HepG2 (cell line): Measurements from ENCODE around the gene CD2AP. TPM values are rescaled to one million over a fixed set of nuclear protein-coding genes. Genes with fewer than 3 reads are reported as not detected.

ENCODE experiments used
- ATAC-seq: fragments of 200-7000 bp; cut with Tn5 transposase; 3 replicates; pipeline ENCODE4 v1.9.1; 2020; ENCODE audit warnings: mild to moderate bottlenecking, moderate library complexity
- BruUV-seq: library from RNA; stranded (reverse); fragments of 400-500 nt; replicated peaks from 2 replicates; lab custom pipeline; 2021; lab: Mats Ljungman, UMichigan
- CTCF ChIA-PET: fragments of 300-600 bp; formaldehyde crosslinking; extraction: SDS; loops from one replicate; lab custom pipeline; 2021; ENCODE audit warnings: low total read pairs, inconsistent platforms, low intra/inter-chr PET ratio; lab: Yijun Ruan, JAX
- POLR2A ChIA-PET: fragments of 350-600 bp; sonication (Branson Sonifier 250); formaldehyde crosslinking; loops from one replicate; lab custom pipeline; 2020; ENCODE audit warnings: antibody characterized with exemption, inconsistent platforms; lab: Yijun Ruan, JAX
- DNase-seq: peaks from one replicate; pipeline ENCODE4 v3.0.0-alpha.2; 2015; ENCODE audit warnings: low spot score
- FAIRE-seq: peaks from 3 replicates; lab custom pipeline; 2011; peaks lifted over from hg19 to GRCh38; lab: Jason Lieb, UNC
- H2AFZ ChIP-seq: one replicate; pipeline ENCODE4 v1.6.1; 2011; ENCODE audit warnings: low read length, inconsistent platforms
- H3K27ac ChIP-seq: fragments of 300-600 bp; 3 replicates; pipeline ENCODE4 v1.8.0; 2011; ENCODE audit warnings: mixed run types, mild to moderate bottlenecking, mixed read lengths, low read length, inconsistent platforms; ENCODE audit not compliant: insufficient read depth; ENCODE audit errors: extremely low read length
- H3K27me3 ChIP-seq, 2 experiments: fragments of 200-600 bp in 1 of 2; 2 replicates in 1 of 2; 3 replicates in 1 of 2; pipeline versions ENCODE4 v1.6.0 to v1.8.0; 2011; ENCODE audit warnings: low read length in 2 of 2, mild to moderate bottlenecking in 2 of 2, moderate library complexity in 2 of 2, inconsistent platforms in 1 of 2; ENCODE audit not compliant: insufficient read depth in 2 of 2, control insufficient read depth in 1 of 2
- H3K36me3 ChIP-seq, 2 experiments: fragments of 200-600 bp in 1 of 2; replicated peaks in 1 of 2; 2 replicates in 1 of 2; 3 replicates in 1 of 2; pipeline versions ENCODE4 v1.5.1 to v1.8.0; 2011; ENCODE audit warnings: low read length in 2 of 2, inconsistent platforms in 1 of 2; ENCODE audit not compliant: insufficient read depth in 2 of 2, control insufficient read depth in 1 of 2
- H3K4me1 ChIP-seq: 2 replicates; pipeline ENCODE4 v1.5.1; 2012; ENCODE audit warnings: low read length, inconsistent platforms; ENCODE audit not compliant: insufficient read depth
- H3K4me2 ChIP-seq: 2 replicates; pipeline ENCODE4 v1.6.0; 2011; ENCODE audit warnings: low read depth, low read length, inconsistent platforms
- H3K4me3 ChIP-seq, 3 experiments: fragments of 200-600 bp in 1 of 3; sonication (generic), shearing (Covaris generic) in 1 of 3; replicated peaks in 1 of 3; 2 replicates each; pipeline ENCODE4 v1.5.1; 2011 to 2016; ENCODE audit warnings: low read length in 3 of 3, inconsistent platforms in 2 of 3, low read depth in 2 of 3, mild to moderate bottlenecking in 2 of 3, control low read depth in 1 of 3, mixed read lengths in 1 of 3; ENCODE audit not compliant: insufficient read depth in 1 of 3
- H3K79me2 ChIP-seq: one replicate; pipeline ENCODE4 v1.6.1; 2011; ENCODE audit warnings: low read length, inconsistent platforms; ENCODE audit not compliant: insufficient read depth
- H3K9ac ChIP-seq: 2 replicates; pipeline ENCODE4 v1.6.0; 2011; ENCODE audit warnings: mild to moderate bottlenecking, low read depth, low read length, inconsistent platforms; ENCODE audit not compliant: insufficient read depth
- H3K9me3 ChIP-seq: 2 replicates; pipeline ENCODE4 v1.5.1; 2012; ENCODE audit warnings: mild to moderate bottlenecking, low read length
- H4K20me1 ChIP-seq: 2 replicates; pipeline ENCODE4 v1.6.0; 2011; ENCODE audit warnings: inconsistent platforms, mild to moderate bottlenecking, low read length, moderate library complexity; ENCODE audit not compliant: insufficient read depth
- DBP ChIP-seq: sonication (generic); formaldehyde crosslinking; IDR thresholded peaks from 2 replicates; pipeline ENCODE4 v1.4.0; 2020; ENCODE audit warnings: missing genetic modification reagents; ENCODE audit errors: not compliant biosample characterization
- DRAP1 ChIP-seq: IDR thresholded peaks from 2 replicates; pipeline ENCODE4 v1.6.1; 2016; ENCODE audit warnings: missing genetic modification reagents, missing compliant biosample characterization
- IKZF1 ChIP-seq: fragments of 450-650 bp; IDR thresholded peaks from 2 replicates; pipeline ENCODE4 v1.7.1; 2016
- MATR3 ChIP-seq: sonication (generic); formaldehyde crosslinking; IDR thresholded peaks from 2 replicates; pipeline ENCODE4 v1.4.0; 2020; ENCODE audit warnings: missing genetic modification reagents
- SATB2 ChIP-seq: sonication (generic); formaldehyde crosslinking; IDR thresholded peaks from 2 replicates; pipeline ENCODE4 v1.5.0; 2020; ENCODE audit warnings: missing genetic modification reagents
- SIN3B ChIP-seq: fragments of 150-350 bp; IDR thresholded peaks from 2 replicates; pipeline ENCODE4 v1.6.1; 2014; ENCODE audit warnings: low read length
- SRF ChIP-seq: IDR thresholded peaks from 2 replicates; pipeline ENCODE4 v1.6.1; 2011; ENCODE audit warnings: mild to moderate bottlenecking, low read depth, low read length, moderate library complexity
- TAF15 ChIP-seq: fragments of 200-400 bp; formaldehyde crosslinking; IDR thresholded peaks from one replicate; pipeline ENCODE4 v1.6.1; 2018; ENCODE audit warnings: mild to moderate bottlenecking, low read depth, low read length; ENCODE audit not compliant: poor library complexity, severe bottlenecking
- YY1 ChIP-seq: IDR thresholded peaks from 2 replicates; pipeline ENCODE4 v1.6.1; 2011; ENCODE audit warnings: low read length, low read depth, moderate library complexity, mild to moderate bottlenecking; ENCODE audit not compliant: insufficient read depth, insufficient replicate concordance
- ZBTB37 ChIP-seq: sonication (generic); formaldehyde crosslinking; IDR thresholded peaks from 2 replicates; pipeline ENCODE4 v1.4.0; 2020; ENCODE audit warnings: mild to moderate bottlenecking, missing genetic modification reagents
- ZBTB42 ChIP-seq: sonication (generic); formaldehyde crosslinking; IDR thresholded peaks from 2 replicates; pipeline ENCODE4 v1.5.0; 2020; ENCODE audit warnings: mild to moderate bottlenecking, missing genetic modification reagents
- ZNF121 ChIP-seq: sonication (generic); formaldehyde crosslinking; IDR thresholded peaks from 2 replicates; pipeline ENCODE4 v1.5.0; 2020; ENCODE audit warnings: mild to moderate bottlenecking, missing genetic modification reagents
- ZNF598 ChIP-seq: sonication (generic); formaldehyde crosslinking; IDR thresholded peaks from 2 replicates; pipeline ENCODE4 v1.5.1; 2020; ENCODE audit warnings: mild to moderate bottlenecking, missing genetic modification reagents, borderline replicate concordance
- ZNF672 ChIP-seq: sonication (generic); formaldehyde crosslinking; IDR thresholded peaks from 2 replicates; pipeline ENCODE4 v1.8.1; 2022; ENCODE audit warnings: missing genetic modification reagents
- ZNF776 ChIP-seq: sonication (generic); formaldehyde crosslinking; IDR thresholded peaks from 2 replicates; pipeline ENCODE4 v1.4.0; 2020; ENCODE audit warnings: mild to moderate bottlenecking, missing genetic modification reagents
- ZNF782 ChIP-seq: sonication (generic); formaldehyde crosslinking; IDR thresholded peaks from 2 replicates; pipeline ENCODE4 v1.4.0; 2020; ENCODE audit warnings: missing genetic modification reagents, mild to moderate bottlenecking, borderline replicate concordance
- ZNF816 ChIP-seq: sonication (generic); formaldehyde crosslinking; IDR thresholded peaks from 2 replicates; pipeline ENCODE4 v1.8.0; 2022; ENCODE audit warnings: missing genetic modification reagents, mild to moderate bottlenecking, borderline replicate concordance
- ZUFSP ChIP-seq: sonication (generic); formaldehyde crosslinking; IDR thresholded peaks from 2 replicates; pipeline ENCODE4 v1.9.0; 2021; ENCODE audit warnings: missing genetic modification reagents, mild to moderate bottlenecking, borderline replicate concordance
- WGBS: methylation state at CpG from one replicate; pipeline ENCODE4 v1.1.6; 2017; ENCODE audit warnings: low lambda C conversion rate; 5-methylcytosine and 5-hydroxymethylcytosine counted together
- in situ Hi-C: cut with HindIII; loops from 2 replicates; pipeline ENCODE4 v1.10.0; 2017; ENCODE audit warnings: low pct_unique_long_range_greater_than_20kb; ENCODE audit not compliant: extremely low pct_ligation_motif_present
- intact Hi-C: fragments of 100-400 bp; cut with micrococcal nuclease; formaldehyde crosslinking; loops from one replicate; pipeline ENCODE4 v1.10.0; 2022; ENCODE audit not compliant: unreplicated experiment
- polyA plus RNA-seq, 8 experiments: library from polyadenylated mRNA; depleted of rRNA in 3 of 8; stranded (reverse) in 7 of 8; unstranded in 1 of 8; fragments of >200 nt; fragmentation: Illumina TruSeq in 4 of 8; extraction: Trizol in 4 of 8; gene quantifications; 2 replicates each; pipeline versions ENCODE4 v1.2.1 to v1.2.3, GENCODE V29; 2011 to 2016; ENCODE audit warnings: low read depth in 4 of 8, missing spikeins in 1 of 8, mixed read lengths in 1 of 8; ENCODE audit not compliant: insufficient read depth in 1 of 8
- total RNA-seq, 5 experiments: library from RNA; depleted of rRNA; stranded (reverse); fragments of >200 nt; fragmentation: Illumina TruSeq; extraction: Trizol; gene quantifications; 2 replicates each; pipeline ENCODE4 v1.2.3, GENCODE V29; 2016; ENCODE audit warnings: low read depth in 1 of 5

The CD2AP gene
- total and polyA plus RNA-seq, 2 of the 13 experiments (the other 11 are each of a cell fraction or from before 2014, with no cell fraction given) = 8.6 to 31.9 TPM

GRCh38 chr6:47650553-47651432, 173.2 kb downstream of the CD2AP start:
- no peaks in the 10 kb centered on the region for H3K9me3 ChIP-seq
- ChIA-PET CTCF (no interaction called here), POLR2A (no interaction called here)
- no peaks in the 10 kb centered on the region for H3K4me1 ChIP-seq
- intact Hi-C loops (no loop called here), in situ Hi-C loops (no loop called here)
- no peaks in the 10 kb centered on the region for H3K79me2 ChIP-seq
- H4K20me1 ChIP-seq = no peaks in the 10 kb centered on the region
- FAIRE-seq (no peak), DNase-seq (no peak), ATAC-seq (no peak)
- no peaks in the 10 kb centered on the region for H3K36me3 ChIP-seq
- H2AFZ ChIP-seq = no peak overlapping the region
- H3K9ac ChIP-seq = no peak overlapping the region
- H3K4me2 ChIP-seq = no peak overlapping the region
- no TSS peak for BruUV-seq
- no peak overlapping the region for H3K27ac ChIP-seq
- 33% methylated on average over 3 of the region's 3 CpGs for WGBS
- no peak overlapping the region for H3K4me3 ChIP-seq
- peaks cover 0 to 6% of the 10 kb centered on the region in 2 experiments; a peak in 1 of 5 replicates for H3K27me3 ChIP-seq
- no peak for TF ChIP-seq DRAP1
- TF ChIP-seq ZNF782 = no peak
- no peak for TF ChIP-seq ZNF121 (CRISPR knock-in tag)
- TF ChIP-seq DBP (CRISPR knock-in tag) = no peak
- TF ChIP-seq SRF = no peak
- TF ChIP-seq YY1 = no peak
- no peak for TF ChIP-seq ZNF598 (CRISPR knock-in tag)
- TF ChIP-seq ZNF672 = no peak
- TF ChIP-seq ZUFSP (CRISPR knock-in tag) = no peak
- no peak for TF ChIP-seq TAF15
- no peak for TF ChIP-seq ZNF816
- TF ChIP-seq IKZF1 = no peak
- no peak for TF ChIP-seq SIN3B
- TF ChIP-seq ZBTB42 (CRISPR knock-in tag) = no peak
- no peak for TF ChIP-seq ZNF776 (CRISPR knock-in tag)
- no peak for TF ChIP-seq SATB2 (CRISPR knock-in tag)
- TF ChIP-seq MATR3 (CRISPR knock-in tag) = no peak
- TF ChIP-seq ZBTB37 = no peak
